ENCODE measurements around the gene ST6GALNAC6. TPM values are rescaled to one million over a fixed set of nuclear protein-coding genes. Genes with fewer than 3 reads are reported as not detected.

ST6GALNAC6 gene
- polyA plus RNA-seq, 3 donors: 8.2 to 14.4 (median 12.0) TPM

GRCh38 chr9:127887792-127888191 is 11.6 kb downstream of the ST6GALNAC6 start:
- Mint-ChIP-seq H3K27me3 (ENCODE audit: low read depth in 3 of 3) (peaks cover 0 to 5% (median 3%) of the 10 kb centered on the region in 3 donors), H3K4me1 (peaks cover 5% of the 10 kb centered on the region), H3K36me3 (peaks cover 37 to 48% of the 10 kb centered on the region in 2 donors), H3K4me3 (no peak overlapping the region), H3K27ac (no peak overlapping the region), H3K9me3 (peaks cover 2 to 9% (median 5%) of the 10 kb centered on the region in 7 donors)
- H3K4me3 ChIP-seq (replicated peaks in 1 of 3; ENCODE audit: low read depth in 2 of 3, low read length in 3 of 3): no peak overlapping the region
- intact Hi-C loops (cut with micrococcal nuclease): no loop called here
- no peak overlapping the region for H3K27ac ChIP-seq (ENCODE audit: low read depth in 1 of 2, low read length in 2 of 2)
- no peak for DNase-seq
- no peaks in the 10 kb centered on the region for H3K79me2 ChIP-seq (ENCODE audit: insufficient read depth, low read length)
- peaks cover 3 to 5% of the 10 kb centered on the region in 2 donors for H3K9me3 ChIP-seq (replicated peaks in 1 of 2; ENCODE audit: control insufficient read depth in 1 of 2, insufficient read depth in 1 of 2, low read length in 2 of 2)
- no peak overlapping the region for H3K4me2 ChIP-seq (replicated peaks; ENCODE audit: extremely low read depth, low read length, poor library complexity, severe bottlenecking)
- peak; percentile 16 for TF ChIP-seq CTCF (IDR thresholded peaks at IDR 0.05)
- H3K27me3 ChIP-seq (ENCODE audit: control insufficient read depth in 2 of 2, insufficient read depth in 2 of 2, low read length in 2 of 2): no peaks in the 10 kb centered on the region
- no peaks in the 10 kb centered on the region for H4K20me1 ChIP-seq (ENCODE audit: insufficient read depth, low read length)
- no peak overlapping the region for H2AFZ ChIP-seq (ENCODE audit: insufficient read depth, low read depth, low read length, poor library complexity, severe bottlenecking)
- WGBS (ENCODE audit: insufficient coverage): no CpG with 5 or more reads among the region's 2 CpGs
- no peak overlapping the region for H3K9ac ChIP-seq (ENCODE audit: insufficient read depth, low read length, poor library complexity, severe bottlenecking)
- peaks cover 28 to 41% of the 10 kb centered on the region in 2 donors for H3K36me3 ChIP-seq (replicated peaks in 1 of 2; ENCODE audit: control insufficient read depth in 1 of 2, insufficient read depth in 2 of 2, low read length in 2 of 2)
- H3K4me1 ChIP-seq (ENCODE audit: control insufficient read depth in 1 of 2, insufficient read depth in 2 of 2, low read length in 2 of 2): no peaks in the 10 kb centered on the region

GRCh38 chr9:127886401-127886972 is 12.9 kb downstream of the ST6GALNAC6 start:
- Mint-ChIP-seq H3K9me3 (peaks cover 0 to 5% (median 0%) of the 10 kb centered on the region in 7 donors), H3K27ac (peak overlapping the region in 2 of 7 donors; percentile 37 to 52), H3K4me3 (no peak overlapping the region), H3K4me1 (peaks cover 8% of the 10 kb centered on the region), H3K27me3 (ENCODE audit: low read depth in 3 of 3) (peaks cover 2 to 5% (median 3%) of the 10 kb centered on the region in 3 donors), H3K36me3 (peaks cover 31 to 39% of the 10 kb centered on the region in 2 donors)
- Histone ChIP-seq H4K20me1 (ENCODE audit: insufficient read depth, low read length) (no peaks in the 10 kb centered on the region), H3K4me1 (ENCODE audit: control insufficient read depth in 1 of 2, insufficient read depth in 2 of 2, low read length in 2 of 2) (no peaks in the 10 kb centered on the region), H2AFZ (ENCODE audit: insufficient read depth, low read depth, low read length, poor library complexity, severe bottlenecking) (no peak overlapping the region), H3K27ac (ENCODE audit: low read depth in 1 of 2, low read length in 2 of 2) (no peak overlapping the region), H3K36me3 (replicated peaks in 1 of 2; ENCODE audit: control insufficient read depth in 1 of 2, insufficient read depth in 2 of 2, low read length in 2 of 2) (peaks cover 25 to 33% of the 10 kb centered on the region in 2 donors), H3K79me2 (ENCODE audit: insufficient read depth, low read length) (no peaks in the 10 kb centered on the region), H3K9ac (ENCODE audit: insufficient read depth, low read length, poor library complexity, severe bottlenecking) (no peak overlapping the region), H3K9me3 (replicated peaks in 1 of 2; ENCODE audit: control insufficient read depth in 1 of 2, insufficient read depth in 1 of 2, low read length in 2 of 2) (no peaks in the 10 kb centered on the region), H3K27me3 (ENCODE audit: control insufficient read depth in 2 of 2, insufficient read depth in 2 of 2, low read length in 2 of 2) (no peaks in the 10 kb centered on the region), H3K4me3 (replicated peaks in 1 of 3; ENCODE audit: low read depth in 2 of 3, low read length in 3 of 3) (no peak overlapping the region), H3K4me2 (replicated peaks; ENCODE audit: extremely low read depth, low read length, poor library complexity, severe bottlenecking) (no peak overlapping the region)
- no peak for DNase-seq
- no peak for TF ChIP-seq CTCF (IDR thresholded peaks at IDR 0.05)
- WGBS (ENCODE audit: insufficient coverage): 100% methylated on average over 8 of the region's 18 CpGs
- intact Hi-C loops (cut with micrococcal nuclease): no loop called here
